Mucosa of descending colon (tissue), 3 donors: ENCODE measurements around the gene WIPF3. TPM values are rescaled to one million over a fixed set of nuclear protein-coding genes. Genes with fewer than 3 reads are reported as not detected.

Experiments used
- ATAC-seq: fragments of 200-7000 bp; cut with Tn5 transposase; one replicate; pipeline ENCODE4 v1.9.1; 2020; ENCODE audit warnings: mild to moderate bottlenecking, moderate library complexity
- DNase-seq, 3 donors: peaks; one replicate each; pipeline ENCODE4 v3.0.0-alpha.2; 2020
- H3K36me3 ChIP-seq: fragments of 200-600 bp; one replicate; pipeline ENCODE4 v1.8.0; 2021; ENCODE audit warnings: low read depth, mild to moderate bottlenecking
- H3K4me1 ChIP-seq: fragments of 200-600 bp; one replicate; pipeline ENCODE4 v1.8.0; 2021; ENCODE audit warnings: low read depth, mild to moderate bottlenecking
- H3K4me3 ChIP-seq: fragments of 200-600 bp; one replicate; pipeline ENCODE4 v1.8.0; 2021; ENCODE audit warnings: mild to moderate bottlenecking
- H3K9me3 ChIP-seq: fragments of 200-600 bp; one replicate; pipeline ENCODE4 v1.8.0; 2021; ENCODE audit warnings: mild to moderate bottlenecking
- intact Hi-C, 2 donors: fragments of 100-400 bp; cut with DNase I in 1 of 2; cut with micrococcal nuclease in 1 of 2; formaldehyde crosslinking; loops; one replicate each; pipeline versions ENCODE4 v1.11.0 to v1.11.1; 2022; cut with DNase I, micrococcal nuclease
- total RNA-seq, 3 donors: library from RNA; stranded (reverse); fragmentation: NEBNext Ultra II Directional in 2 of 3; extraction: Animal tissue kit (Norgen Biotek cat#: 25700) in 2 of 3; gene quantifications; one replicate each; pipeline versions ENCODE4 v1.2.1 to v1.2.4, GENCODE V29; 2021 to 2023
- TF ChIP-seq, protein P1 (sequence below): fragments of 200-600 bp; IDR thresholded peaks from one replicate; pipeline ENCODE4 v1.8.0; 2022; ENCODE audit warnings: antibody characterized with exemption, mild to moderate bottlenecking
- donor health status: DM: no; HTN: no; CAD: no; lungs with moderate emphysema.
- donor health status: DM: no; HTN: no; CAD: no.
- donor health status: DM: no; HTN: yes; CAD: no.

Gene WIPF3
- total RNA-seq, 3 donors from 2014 or later, result 0.89 to 2.2 (median 1.2) TPM

DNA sequence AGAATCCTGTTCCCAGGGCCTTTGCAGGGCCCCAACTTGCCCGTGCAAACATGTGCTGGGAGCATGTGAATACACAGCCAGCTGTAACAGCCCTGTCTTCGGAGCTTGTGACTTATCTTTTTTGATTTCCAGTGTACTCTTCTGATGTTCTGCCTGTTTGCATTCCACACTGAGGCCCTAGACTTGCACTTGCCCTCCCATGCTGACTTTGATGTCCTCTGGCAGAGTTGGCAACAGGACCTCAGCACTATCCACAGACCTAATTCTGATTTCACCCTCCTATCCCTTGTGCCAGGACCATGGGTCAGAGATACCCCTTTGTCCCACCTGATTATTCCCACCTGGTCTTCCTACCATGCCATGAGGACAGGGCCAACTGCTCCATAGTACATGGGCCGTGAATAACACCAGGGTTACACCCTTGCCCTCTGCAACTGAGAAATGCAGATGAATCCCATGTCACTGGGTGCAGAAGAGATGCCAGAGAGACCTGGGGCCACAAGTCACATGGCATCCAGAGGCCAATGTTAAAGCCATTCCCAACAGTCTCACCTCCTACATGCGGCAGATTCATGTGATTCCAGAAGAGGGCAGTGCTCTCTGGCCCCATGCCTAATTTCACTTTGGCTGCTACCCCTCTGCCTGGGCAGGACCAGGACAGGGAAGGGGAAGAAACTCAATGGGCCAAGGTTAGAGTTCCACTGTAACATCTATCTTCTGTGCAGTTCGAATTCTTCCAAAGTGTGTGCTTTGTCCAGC, 140.3 kb downstream of the WIPF3 start:
- peaks cover 7% of the 10 kb centered on the region for H3K4me1 ChIP-seq
- DNase-seq (peak in 1 of 3 donors; percentile 19), ATAC-seq (peak; percentile 28)
- intact Hi-C loops, result no loop called here
- H3K9me3 ChIP-seq, result no peaks in the 10 kb centered on the region
- H3K4me3 ChIP-seq, result no peak overlapping the region
- TF ChIP-seq, protein P1, sequence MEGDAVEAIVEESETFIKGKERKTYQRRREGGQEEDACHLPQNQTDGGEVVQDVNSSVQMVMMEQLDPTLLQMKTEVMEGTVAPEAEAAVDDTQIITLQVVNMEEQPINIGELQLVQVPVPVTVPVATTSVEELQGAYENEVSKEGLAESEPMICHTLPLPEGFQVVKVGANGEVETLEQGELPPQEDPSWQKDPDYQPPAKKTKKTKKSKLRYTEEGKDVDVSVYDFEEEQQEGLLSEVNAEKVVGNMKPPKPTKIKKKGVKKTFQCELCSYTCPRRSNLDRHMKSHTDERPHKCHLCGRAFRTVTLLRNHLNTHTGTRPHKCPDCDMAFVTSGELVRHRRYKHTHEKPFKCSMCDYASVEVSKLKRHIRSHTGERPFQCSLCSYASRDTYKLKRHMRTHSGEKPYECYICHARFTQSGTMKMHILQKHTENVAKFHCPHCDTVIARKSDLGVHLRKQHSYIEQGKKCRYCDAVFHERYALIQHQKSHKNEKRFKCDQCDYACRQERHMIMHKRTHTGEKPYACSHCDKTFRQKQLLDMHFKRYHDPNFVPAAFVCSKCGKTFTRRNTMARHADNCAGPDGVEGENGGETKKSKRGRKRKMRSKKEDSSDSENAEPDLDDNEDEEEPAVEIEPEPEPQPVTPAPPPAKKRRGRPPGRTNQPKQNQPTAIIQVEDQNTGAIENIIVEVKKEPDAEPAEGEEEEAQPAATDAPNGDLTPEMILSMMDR, result no peak
- H3K36me3 ChIP-seq, result no peaks in the 10 kb centered on the region

DNA sequence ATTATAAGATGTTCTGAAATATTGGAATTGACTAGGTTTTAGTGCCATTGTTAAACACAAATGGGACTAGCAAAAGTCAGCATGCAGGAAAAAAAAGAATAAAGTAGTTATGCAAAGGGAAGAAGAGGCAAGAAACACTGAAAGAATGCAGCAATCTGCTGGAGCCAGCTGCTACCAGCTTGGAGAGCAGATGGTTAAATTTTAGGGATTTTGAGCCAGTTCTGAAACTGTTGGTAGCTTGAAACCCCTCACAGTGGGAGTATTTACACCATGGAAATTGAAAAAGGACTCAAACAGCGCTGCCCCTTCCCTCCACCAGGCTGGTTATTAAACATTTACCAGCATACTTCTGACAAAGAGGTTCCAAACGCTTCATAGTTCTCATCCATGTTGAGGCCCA, 142.3 kb downstream of the WIPF3 start:
- Histone ChIP-seq H3K36me3 (no peaks in the 10 kb centered on the region), H3K4me1 (peaks cover 7% of the 10 kb centered on the region), H3K9me3 (no peaks in the 10 kb centered on the region), H3K4me3 (no peak overlapping the region)
- TF ChIP-seq, protein P1, result no peak
- no peak for ATAC-seq
- DNase-seq, result no peak
- intact Hi-C loops, result no loop called here

DNA sequence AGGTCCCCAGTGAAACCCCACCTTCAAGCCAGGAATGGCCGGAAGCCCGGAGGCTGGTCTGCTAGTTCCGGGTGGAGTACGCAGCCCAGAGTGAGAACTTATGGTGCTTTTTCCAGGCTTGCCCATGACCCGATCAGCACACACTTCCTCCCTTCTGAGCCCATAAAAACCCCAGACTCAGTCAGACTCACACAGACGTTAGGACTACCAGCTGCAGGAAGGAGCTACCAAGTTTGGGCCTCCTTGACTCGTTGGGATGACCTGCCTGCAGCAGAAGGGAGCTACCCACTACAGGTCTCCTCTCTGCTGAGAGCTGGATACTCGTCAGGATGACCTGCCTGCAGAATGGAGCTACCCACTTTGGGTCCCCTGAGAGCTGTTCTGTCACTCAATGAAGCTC, 144.2 kb downstream of the WIPF3 start:
- TF ChIP-seq, protein P1, result no peak
- Histone ChIP-seq H3K36me3 (no peaks in the 10 kb centered on the region), H3K4me1 (peaks cover 7% of the 10 kb centered on the region), H3K4me3 (no peak overlapping the region), H3K9me3 (no peaks in the 10 kb centered on the region)
- DNase-seq (no peak), ATAC-seq (no peak)
- intact Hi-C loops, result no loop called here

DNA sequence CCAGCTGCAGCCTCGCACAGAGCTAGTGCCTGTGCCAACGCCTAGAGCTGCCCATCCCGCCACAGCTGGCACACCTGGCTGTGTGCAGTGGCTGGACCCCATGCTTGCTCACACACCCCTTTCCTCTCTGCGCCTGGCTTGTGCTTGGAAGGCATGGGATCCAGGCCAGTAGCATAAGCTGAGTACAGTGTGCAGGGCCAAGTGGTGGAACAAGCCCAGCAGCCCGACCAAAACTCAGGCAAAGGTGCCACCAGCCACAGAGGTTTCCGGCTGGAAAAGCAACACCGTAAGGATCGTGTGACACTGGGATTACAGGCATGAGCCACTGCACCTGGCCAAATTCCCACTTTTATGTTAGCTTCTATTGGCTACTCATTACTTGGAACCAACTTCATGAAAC, 144.9 kb downstream of the WIPF3 start:
- TF ChIP-seq, protein P1, result no peak
- no peaks in the 10 kb centered on the region for H3K36me3 ChIP-seq
- intact Hi-C loops, result no loop called here
- ATAC-seq (no peak), DNase-seq (no peak)
- peaks cover under 1% of the 10 kb centered on the region for H3K4me1 ChIP-seq
- no peak overlapping the region for H3K4me3 ChIP-seq
- no peaks in the 10 kb centered on the region for H3K9me3 ChIP-seq

DNA sequence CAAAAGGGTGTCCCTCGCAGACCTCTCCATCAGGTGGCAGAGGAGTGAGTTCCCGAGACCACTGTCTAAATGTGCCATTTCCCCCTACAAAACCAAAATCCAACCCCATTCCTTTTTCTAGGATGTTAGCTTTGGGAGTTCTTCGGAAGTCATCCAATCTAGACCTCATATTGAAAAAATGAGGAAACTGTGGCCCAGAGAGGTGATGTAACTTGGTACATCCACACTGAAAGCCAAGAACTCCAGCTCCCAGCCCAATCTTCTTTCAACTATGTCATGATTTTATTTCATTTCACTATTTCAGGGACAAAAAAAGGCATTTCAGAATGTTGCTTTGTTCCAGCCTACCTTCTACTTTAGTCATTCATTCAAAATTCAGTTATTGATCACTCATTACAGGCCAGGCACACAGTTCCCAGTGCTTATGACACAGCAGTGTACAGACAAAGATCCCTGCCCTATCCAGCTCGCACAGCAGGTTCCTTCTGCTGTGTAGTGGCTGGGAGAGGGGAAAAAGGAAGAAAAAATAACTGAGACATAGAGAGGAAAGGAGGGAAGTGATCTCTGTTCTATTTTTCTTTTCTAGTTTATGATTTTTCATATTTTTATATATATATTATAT, 147.5 kb downstream of the WIPF3 start:
- Histone ChIP-seq H3K4me1 (no peaks in the 10 kb centered on the region), H3K36me3 (no peaks in the 10 kb centered on the region), H3K9me3 (no peaks in the 10 kb centered on the region), H3K4me3 (no peak overlapping the region)
- intact Hi-C loops, result no loop called here
- no peak for ATAC-seq
- DNase-seq, result no peak
- TF ChIP-seq, protein P1, result no peak
